K562 (cell line): ENCODE data around the gene FASLG. TPM values are rescaled to one million over a fixed set of nuclear protein-coding genes. Genes with fewer than 3 reads are reported as not detected.

ENCODE experiments used
- BACH1 ChIP-seq: fragments of 200-800 bp; sonication (Bioruptor generic); IDR thresholded peaks from 2 replicates; pipeline ENCODE4 v1.6.1; 2016; ENCODE audit warnings: missing genetic modification characterization, missing compliant biosample characterization
- ETV5 ChIP-seq: sonication (generic); formaldehyde crosslinking; IDR thresholded peaks from 2 replicates; pipeline ENCODE4 v1.4.0; 2020; ENCODE audit warnings: low read depth, mild to moderate bottlenecking, missing genetic modification reagents
- FOSL1 ChIP-seq: fragments of 200-800 bp; sonication (Bioruptor generic); conservative IDR thresholded peaks from 2 replicates; pipeline ENCODE4 v1.6.1; 2016; ENCODE audit warnings: missing genetic modification characterization, missing compliant biosample characterization
- GABPA ChIP-seq: fragments of 200-800 bp; sonication (Bioruptor generic); conservative IDR thresholded peaks from 2 replicates; pipeline ENCODE4 v1.6.1; 2016; ENCODE audit warnings: low read depth, missing genetic modification characterization, missing compliant biosample characterization
- HSF4 ChIP-seq: fragments of 250-450 bp; sonication (Bioruptor Pico); IDR thresholded peaks from 2 replicates; pipeline ENCODE4 v2.1.2; 2022; ENCODE audit warnings: mild to moderate bottlenecking, moderate library complexity, borderline replicate concordance
- L3MBTL2 ChIP-seq: fragments of 450-650 bp; IDR thresholded peaks from 2 replicates; pipeline ENCODE4 v1.6.1; 2016; ENCODE audit warnings: mild to moderate bottlenecking, moderate library complexity
- MED1 ChIP-seq: sonication (generic); formaldehyde crosslinking; IDR thresholded peaks from 2 replicates; pipeline ENCODE4 v1.8.1; 2023; ENCODE audit warnings: missing genetic modification reagents, borderline replicate concordance
- MNT ChIP-seq, 2 experiments: fragments of 450-650 bp; conservative IDR thresholded peaks; 2 replicates each; pipeline ENCODE4 v1.6.1; 2017; ENCODE audit warnings: mild to moderate bottlenecking in 2 of 2, moderate library complexity in 2 of 2
- NFATC3 ChIP-seq: fragments of 450-650 bp; IDR thresholded peaks from 2 replicates; pipeline ENCODE4 v1.6.1; 2017; ENCODE audit warnings: mild to moderate bottlenecking
- POLR2G ChIP-seq: fragments of 200-400 bp; formaldehyde crosslinking; IDR thresholded peaks from 2 replicates; pipeline ENCODE4 v1.6.1; 2017; ENCODE audit warnings: low read depth, mild to moderate bottlenecking, antibody characterized with exemption, low read length, moderate library complexity
- RFX5 ChIP-seq: IDR thresholded peaks from 2 replicates; pipeline ENCODE4 v1.6.1; 2011; ENCODE audit warnings: low read depth, mild to moderate bottlenecking, improper control_type of control experiment, low read length
- RNF2 ChIP-seq: sonication (generic); IDR thresholded peaks from 2 replicates; pipeline ENCODE4 v1.6.1; 2016
- TCFL5 ChIP-seq: fragments of 250-450 bp; sonication (Bioruptor Pico); conservative IDR thresholded peaks from 2 replicates; pipeline ENCODE4 v1.6.1; 2021; ENCODE audit warnings: mild to moderate bottlenecking, moderate library complexity, matching md5 sums
- ZFP36 ChIP-seq: fragments of 150-350 bp; IDR thresholded peaks from 2 replicates; pipeline ENCODE4 v1.6.1; 2018; ENCODE audit warnings: low read length, low read depth; ENCODE audit not compliant: partially characterized antibody
- ZNF143 ChIP-seq: sonication (generic); formaldehyde crosslinking; IDR thresholded peaks from 2 replicates; pipeline ENCODE4 v1.9.0; 2022; ENCODE audit warnings: mild to moderate bottlenecking, missing genetic modification reagents
- polyA plus RNA-seq, 8 experiments: library from polyadenylated mRNA; depleted of rRNA in 4 of 8; stranded (reverse) in 5 of 8; unstranded in 3 of 8; fragments of >200 nt; fragmentation: Nextera tagmentation in 2 of 8; fragmentation: Illumina TruSeq in 1 of 8; extraction: Ambion mirVana in 2 of 8; extraction: Trizol in 1 of 8; gene quantifications; 2 replicates each; pipeline versions ENCODE4 v1.2.1 to v1.2.3, GENCODE V29; 2011 to 2014; ENCODE audit warnings: inconsistent platforms in 1 of 8, missing spikeins in 1 of 8
- total RNA-seq, 7 experiments: library from RNA; depleted of rRNA in 6 of 7; stranded (reverse); fragments of >200 nt in 6 of 7; fragmentation: Illumina TruSeq in 2 of 7; extraction: Trizol in 2 of 7; gene quantifications; 2 replicates each; pipeline versions ENCODE4 v1.2.1 to v1.2.3, GENCODE V29; 2011 to 2021; ENCODE audit warnings: low replicate concordance in 1 of 7
- TF ChIP-seq, protein P1 (sequence below): fragments of 450-650 bp; IDR thresholded peaks from 2 replicates; pipeline ENCODE4 v1.6.1; 2016; ENCODE audit warnings: mild to moderate bottlenecking, moderate library complexity

Gene FASLG
- total and polyA plus RNA-seq, 9 of the 15 experiments (the other 6 are each of a cell fraction or from before 2014, with no cell fraction given): not detected

- TF ChIP-seq, protein P1, sequence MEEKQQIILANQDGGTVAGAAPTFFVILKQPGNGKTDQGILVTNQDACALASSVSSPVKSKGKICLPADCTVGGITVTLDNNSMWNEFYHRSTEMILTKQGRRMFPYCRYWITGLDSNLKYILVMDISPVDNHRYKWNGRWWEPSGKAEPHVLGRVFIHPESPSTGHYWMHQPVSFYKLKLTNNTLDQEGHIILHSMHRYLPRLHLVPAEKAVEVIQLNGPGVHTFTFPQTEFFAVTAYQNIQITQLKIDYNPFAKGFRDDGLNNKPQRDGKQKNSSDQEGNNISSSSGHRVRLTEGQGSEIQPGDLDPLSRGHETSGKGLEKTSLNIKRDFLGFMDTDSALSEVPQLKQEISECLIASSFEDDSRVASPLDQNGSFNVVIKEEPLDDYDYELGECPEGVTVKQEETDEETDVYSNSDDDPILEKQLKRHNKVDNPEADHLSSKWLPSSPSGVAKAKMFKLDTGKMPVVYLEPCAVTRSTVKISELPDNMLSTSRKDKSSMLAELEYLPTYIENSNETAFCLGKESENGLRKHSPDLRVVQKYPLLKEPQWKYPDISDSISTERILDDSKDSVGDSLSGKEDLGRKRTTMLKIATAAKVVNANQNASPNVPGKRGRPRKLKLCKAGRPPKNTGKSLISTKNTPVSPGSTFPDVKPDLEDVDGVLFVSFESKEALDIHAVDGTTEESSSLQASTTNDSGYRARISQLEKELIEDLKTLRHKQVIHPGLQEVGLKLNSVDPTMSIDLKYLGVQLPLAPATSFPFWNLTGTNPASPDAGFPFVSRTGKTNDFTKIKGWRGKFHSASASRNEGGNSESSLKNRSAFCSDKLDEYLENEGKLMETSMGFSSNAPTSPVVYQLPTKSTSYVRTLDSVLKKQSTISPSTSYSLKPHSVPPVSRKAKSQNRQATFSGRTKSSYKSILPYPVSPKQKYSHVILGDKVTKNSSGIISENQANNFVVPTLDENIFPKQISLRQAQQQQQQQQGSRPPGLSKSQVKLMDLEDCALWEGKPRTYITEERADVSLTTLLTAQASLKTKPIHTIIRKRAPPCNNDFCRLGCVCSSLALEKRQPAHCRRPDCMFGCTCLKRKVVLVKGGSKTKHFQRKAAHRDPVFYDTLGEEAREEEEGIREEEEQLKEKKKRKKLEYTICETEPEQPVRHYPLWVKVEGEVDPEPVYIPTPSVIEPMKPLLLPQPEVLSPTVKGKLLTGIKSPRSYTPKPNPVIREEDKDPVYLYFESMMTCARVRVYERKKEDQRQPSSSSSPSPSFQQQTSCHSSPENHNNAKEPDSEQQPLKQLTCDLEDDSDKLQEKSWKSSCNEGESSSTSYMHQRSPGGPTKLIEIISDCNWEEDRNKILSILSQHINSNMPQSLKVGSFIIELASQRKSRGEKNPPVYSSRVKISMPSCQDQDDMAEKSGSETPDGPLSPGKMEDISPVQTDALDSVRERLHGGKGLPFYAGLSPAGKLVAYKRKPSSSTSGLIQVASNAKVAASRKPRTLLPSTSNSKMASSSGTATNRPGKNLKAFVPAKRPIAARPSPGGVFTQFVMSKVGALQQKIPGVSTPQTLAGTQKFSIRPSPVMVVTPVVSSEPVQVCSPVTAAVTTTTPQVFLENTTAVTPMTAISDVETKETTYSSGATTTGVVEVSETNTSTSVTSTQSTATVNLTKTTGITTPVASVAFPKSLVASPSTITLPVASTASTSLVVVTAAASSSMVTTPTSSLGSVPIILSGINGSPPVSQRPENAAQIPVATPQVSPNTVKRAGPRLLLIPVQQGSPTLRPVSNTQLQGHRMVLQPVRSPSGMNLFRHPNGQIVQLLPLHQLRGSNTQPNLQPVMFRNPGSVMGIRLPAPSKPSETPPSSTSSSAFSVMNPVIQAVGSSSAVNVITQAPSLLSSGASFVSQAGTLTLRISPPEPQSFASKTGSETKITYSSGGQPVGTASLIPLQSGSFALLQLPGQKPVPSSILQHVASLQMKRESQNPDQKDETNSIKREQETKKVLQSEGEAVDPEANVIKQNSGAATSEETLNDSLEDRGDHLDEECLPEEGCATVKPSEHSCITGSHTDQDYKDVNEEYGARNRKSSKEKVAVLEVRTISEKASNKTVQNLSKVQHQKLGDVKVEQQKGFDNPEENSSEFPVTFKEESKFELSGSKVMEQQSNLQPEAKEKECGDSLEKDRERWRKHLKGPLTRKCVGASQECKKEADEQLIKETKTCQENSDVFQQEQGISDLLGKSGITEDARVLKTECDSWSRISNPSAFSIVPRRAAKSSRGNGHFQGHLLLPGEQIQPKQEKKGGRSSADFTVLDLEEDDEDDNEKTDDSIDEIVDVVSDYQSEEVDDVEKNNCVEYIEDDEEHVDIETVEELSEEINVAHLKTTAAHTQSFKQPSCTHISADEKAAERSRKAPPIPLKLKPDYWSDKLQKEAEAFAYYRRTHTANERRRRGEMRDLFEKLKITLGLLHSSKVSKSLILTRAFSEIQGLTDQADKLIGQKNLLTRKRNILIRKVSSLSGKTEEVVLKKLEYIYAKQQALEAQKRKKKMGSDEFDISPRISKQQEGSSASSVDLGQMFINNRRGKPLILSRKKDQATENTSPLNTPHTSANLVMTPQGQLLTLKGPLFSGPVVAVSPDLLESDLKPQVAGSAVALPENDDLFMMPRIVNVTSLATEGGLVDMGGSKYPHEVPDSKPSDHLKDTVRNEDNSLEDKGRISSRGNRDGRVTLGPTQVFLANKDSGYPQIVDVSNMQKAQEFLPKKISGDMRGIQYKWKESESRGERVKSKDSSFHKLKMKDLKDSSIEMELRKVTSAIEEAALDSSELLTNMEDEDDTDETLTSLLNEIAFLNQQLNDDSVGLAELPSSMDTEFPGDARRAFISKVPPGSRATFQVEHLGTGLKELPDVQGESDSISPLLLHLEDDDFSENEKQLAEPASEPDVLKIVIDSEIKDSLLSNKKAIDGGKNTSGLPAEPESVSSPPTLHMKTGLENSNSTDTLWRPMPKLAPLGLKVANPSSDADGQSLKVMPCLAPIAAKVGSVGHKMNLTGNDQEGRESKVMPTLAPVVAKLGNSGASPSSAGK: 0 out of 2 replicates have a peak, but pooled peaks have one; percentile 18
- TF ChIP-seq RFX5: no peak
- TF ChIP-seq MNT (conservative IDR thresholded peaks at IDR 0.05): peak; percentile 19 to 26; a peak in 1 of 4 replicates
- TF ChIP-seq RNF2: 0 out of 2 replicates have a peak, but pooled peaks have one; percentile 23
- TF ChIP-seq GABPA (tag): peak; percentile 70
- TF ChIP-seq TCFL5 (CRISPR knock-in tag): no peak
- no peak for TF ChIP-seq NFATC3
- TF ChIP-seq ZFP36: peak; percentile 12
- no peak for TF ChIP-seq POLR2G
- TF ChIP-seq BACH1: peak; percentile 30; the same call in 1 of the 2 replicates
- TF ChIP-seq MED1 (CRISPR knock-in tag): no peak
- no peak for TF ChIP-seq HSF4
- no peak for TF ChIP-seq ETV5 (CRISPR knock-in tag)
- TF ChIP-seq FOSL1: peak; percentile 14; the same call in 1 of the 2 replicates
- TF ChIP-seq L3MBTL2: 0 out of 2 replicates have a peak, but pooled peaks have one; percentile 22
- no peak for TF ChIP-seq ZNF143 (CRISPR knock-in tag)
These were observed 3.7 kb downstream of the FASLG start (continued) for GRCh38 chr1:172662464-172663109.
